A549 (cell line): ENCODE measurements around the gene FSTL5.

Experiments
- BHLHE40 ChIP-seq: IDR thresholded peaks from 2 replicates; pipeline ENCODE4 v1.6.1; 2012; ENCODE audit warnings: low read depth, low read length, inconsistent platforms
- CEBPB ChIP-seq, 2 experiments: fragments of >200 bp in 1 of 2; sonication (Bioruptor Twin) in 1 of 2; formaldehyde crosslinking in 1 of 2; IDR thresholded peaks; 2 replicates each; pipeline ENCODE4 v1.6.1; 2012 to 2016
- CHD2 ChIP-seq: fragments of 150-350 bp; IDR thresholded peaks from 2 replicates; pipeline ENCODE4 v1.6.1; 2014; ENCODE audit warnings: low read length; ENCODE audit not compliant: partially characterized antibody
- EP300 ChIP-seq, 2 experiments: fragments of >200 bp; sonication (Bioruptor Twin); formaldehyde crosslinking; IDR thresholded peaks; 2 replicates in 1 of 2; 3 replicates in 1 of 2; pipeline ENCODE4 v1.6.1; 2016 to 2017
- NR3C1 ChIP-seq: fragments of >200 bp; sonication (Bioruptor Twin); formaldehyde crosslinking; IDR thresholded peaks from 3 replicates; pipeline ENCODE4 v1.6.1; 2017
- PHF8 ChIP-seq: fragments of 200-600 bp; sonication (generic); IDR thresholded peaks from 2 replicates; pipeline ENCODE4 v1.6.1; 2016; ENCODE audit warnings: low read depth, mild to moderate bottlenecking, antibody characterized with exemption, moderate library complexity, borderline replicate concordance
- POLR2AphosphoS2 ChIP-seq: conservative IDR thresholded peaks from 2 replicates; pipeline ENCODE4 v1.6.1; 2012; ENCODE audit warnings: low read length, improper control_type of control experiment, inconsistent platforms
- RCOR1 ChIP-seq: fragments of 150-350 bp; IDR thresholded peaks from 2 replicates; pipeline ENCODE4 v1.6.1; 2014; ENCODE audit warnings: antibody characterized with exemption, low read length, low read depth
- SMC3 ChIP-seq: fragments of >200 bp; sonication (Bioruptor Twin); formaldehyde crosslinking; IDR thresholded peaks from 3 replicates; pipeline ENCODE4 v1.6.1; 2018; ENCODE audit warnings: inconsistent platforms
- TF ChIP-seq, protein P1 (sequence below): fragments of >200 bp; sonication (Bioruptor Twin); formaldehyde crosslinking; IDR thresholded peaks from 3 replicates; pipeline ENCODE4 v1.5.1; 2016
- TF ChIP-seq, protein P2 (sequence below): fragments of 200-600 bp; sonication (generic); IDR thresholded peaks from 2 replicates; pipeline ENCODE4 v1.6.1; 2016; ENCODE audit warnings: antibody characterized with exemption, mild to moderate bottlenecking, moderate library complexity

DNA sequence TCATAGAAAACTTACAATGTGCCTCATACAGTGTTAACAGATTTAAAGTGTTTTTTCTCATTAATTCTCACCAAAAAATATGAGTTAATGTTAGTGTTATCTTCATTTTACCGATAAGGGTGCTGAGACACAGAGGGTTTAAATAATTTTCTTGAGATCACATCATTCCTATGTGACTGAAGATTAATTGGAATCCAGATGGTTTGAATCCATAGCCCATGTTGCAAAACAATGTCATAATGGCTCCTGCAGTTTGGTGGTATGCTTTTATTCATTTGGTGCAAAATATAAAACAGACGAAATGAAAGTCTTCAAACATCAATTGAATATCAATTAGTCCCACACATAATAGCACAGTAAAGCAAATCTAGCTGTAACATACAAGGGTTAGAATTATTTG is 512.2 kb downstream of the FSTL5 start:
- TF ChIP-seq, protein P1, sequence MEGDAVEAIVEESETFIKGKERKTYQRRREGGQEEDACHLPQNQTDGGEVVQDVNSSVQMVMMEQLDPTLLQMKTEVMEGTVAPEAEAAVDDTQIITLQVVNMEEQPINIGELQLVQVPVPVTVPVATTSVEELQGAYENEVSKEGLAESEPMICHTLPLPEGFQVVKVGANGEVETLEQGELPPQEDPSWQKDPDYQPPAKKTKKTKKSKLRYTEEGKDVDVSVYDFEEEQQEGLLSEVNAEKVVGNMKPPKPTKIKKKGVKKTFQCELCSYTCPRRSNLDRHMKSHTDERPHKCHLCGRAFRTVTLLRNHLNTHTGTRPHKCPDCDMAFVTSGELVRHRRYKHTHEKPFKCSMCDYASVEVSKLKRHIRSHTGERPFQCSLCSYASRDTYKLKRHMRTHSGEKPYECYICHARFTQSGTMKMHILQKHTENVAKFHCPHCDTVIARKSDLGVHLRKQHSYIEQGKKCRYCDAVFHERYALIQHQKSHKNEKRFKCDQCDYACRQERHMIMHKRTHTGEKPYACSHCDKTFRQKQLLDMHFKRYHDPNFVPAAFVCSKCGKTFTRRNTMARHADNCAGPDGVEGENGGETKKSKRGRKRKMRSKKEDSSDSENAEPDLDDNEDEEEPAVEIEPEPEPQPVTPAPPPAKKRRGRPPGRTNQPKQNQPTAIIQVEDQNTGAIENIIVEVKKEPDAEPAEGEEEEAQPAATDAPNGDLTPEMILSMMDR, result no peak
- TF ChIP-seq RCOR1, result no peak
- TF ChIP-seq SMC3, result no peak
- TF ChIP-seq CHD2, result no peak
- TF ChIP-seq, protein P2, sequence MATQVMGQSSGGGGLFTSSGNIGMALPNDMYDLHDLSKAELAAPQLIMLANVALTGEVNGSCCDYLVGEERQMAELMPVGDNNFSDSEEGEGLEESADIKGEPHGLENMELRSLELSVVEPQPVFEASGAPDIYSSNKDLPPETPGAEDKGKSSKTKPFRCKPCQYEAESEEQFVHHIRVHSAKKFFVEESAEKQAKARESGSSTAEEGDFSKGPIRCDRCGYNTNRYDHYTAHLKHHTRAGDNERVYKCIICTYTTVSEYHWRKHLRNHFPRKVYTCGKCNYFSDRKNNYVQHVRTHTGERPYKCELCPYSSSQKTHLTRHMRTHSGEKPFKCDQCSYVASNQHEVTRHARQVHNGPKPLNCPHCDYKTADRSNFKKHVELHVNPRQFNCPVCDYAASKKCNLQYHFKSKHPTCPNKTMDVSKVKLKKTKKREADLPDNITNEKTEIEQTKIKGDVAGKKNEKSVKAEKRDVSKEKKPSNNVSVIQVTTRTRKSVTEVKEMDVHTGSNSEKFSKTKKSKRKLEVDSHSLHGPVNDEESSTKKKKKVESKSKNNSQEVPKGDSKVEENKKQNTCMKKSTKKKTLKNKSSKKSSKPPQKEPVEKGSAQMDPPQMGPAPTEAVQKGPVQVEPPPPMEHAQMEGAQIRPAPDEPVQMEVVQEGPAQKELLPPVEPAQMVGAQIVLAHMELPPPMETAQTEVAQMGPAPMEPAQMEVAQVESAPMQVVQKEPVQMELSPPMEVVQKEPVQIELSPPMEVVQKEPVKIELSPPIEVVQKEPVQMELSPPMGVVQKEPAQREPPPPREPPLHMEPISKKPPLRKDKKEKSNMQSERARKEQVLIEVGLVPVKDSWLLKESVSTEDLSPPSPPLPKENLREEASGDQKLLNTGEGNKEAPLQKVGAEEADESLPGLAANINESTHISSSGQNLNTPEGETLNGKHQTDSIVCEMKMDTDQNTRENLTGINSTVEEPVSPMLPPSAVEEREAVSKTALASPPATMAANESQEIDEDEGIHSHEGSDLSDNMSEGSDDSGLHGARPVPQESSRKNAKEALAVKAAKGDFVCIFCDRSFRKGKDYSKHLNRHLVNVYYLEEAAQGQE, result no peak
- no peak for TF ChIP-seq NR3C1
- TF ChIP-seq POLR2AphosphoS2, result no peak
- no peak for TF ChIP-seq CEBPB (IDR thresholded peaks at IDR 0.05)
- no peak for TF ChIP-seq BHLHE40
- TF ChIP-seq EP300 (IDR thresholded peaks at IDR 0.05), result no peak
- TF ChIP-seq PHF8, result no peak
